ENCODE measurements around the gene TLE1. TPM values are rescaled to one million over a fixed set of nuclear protein-coding genes. Genes with fewer than 3 reads are reported as not detected.
"Not testable (repeated sequence)": the region's sequence is repeated elsewhere in the genome, so short reads cannot be mapped to it uniquely, and the experiment has no call there.

TLE1 gene
- total RNA-seq, 1 experiment from 2014 or later: 97.7 TPM

- TF ChIP-seq STAT6 (CRISPR knock-in tag; conservative IDR thresholded peaks at IDR 0.05; ENCODE audit: low read depth): no peak
- TF ChIP-seq, protein P1, sequence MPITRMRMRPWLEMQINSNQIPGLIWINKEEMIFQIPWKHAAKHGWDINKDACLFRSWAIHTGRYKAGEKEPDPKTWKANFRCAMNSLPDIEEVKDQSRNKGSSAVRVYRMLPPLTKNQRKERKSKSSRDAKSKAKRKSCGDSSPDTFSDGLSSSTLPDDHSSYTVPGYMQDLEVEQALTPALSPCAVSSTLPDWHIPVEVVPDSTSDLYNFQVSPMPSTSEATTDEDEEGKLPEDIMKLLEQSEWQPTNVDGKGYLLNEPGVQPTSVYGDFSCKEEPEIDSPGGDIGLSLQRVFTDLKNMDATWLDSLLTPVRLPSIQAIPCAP (CRISPR knock-in tag; IDR thresholded peaks at IDR 0.05): no peak
Observed at GRCh38 chr9:81648891-81649290, 40.5 kb downstream of the TLE1 start (continued).

GRCh38 chr9:81646337-81646736, 43.0 kb downstream of the TLE1 start:
- peak overlapping the region; percentile 74 for H3K27ac Mint-ChIP-seq
- peak overlapping the region; percentile 28 for H3K4me3 Mint-ChIP-seq
- ChIA-PET POLR2A (no interaction called here), CTCF (no interaction called here)
- TF ChIP-seq E2F4 (CRISPR knock-in tag; IDR thresholded peaks at IDR 0.05; ENCODE audit: borderline replicate concordance, low read depth) (no peak), ZNF121 (CRISPR knock-in tag; IDR thresholded peaks at IDR 0.05) (no peak), ZNF423 (CRISPR knock-in tag; IDR thresholded peaks at IDR 0.05) (no peak)
- TF ChIP-seq, protein P2, sequence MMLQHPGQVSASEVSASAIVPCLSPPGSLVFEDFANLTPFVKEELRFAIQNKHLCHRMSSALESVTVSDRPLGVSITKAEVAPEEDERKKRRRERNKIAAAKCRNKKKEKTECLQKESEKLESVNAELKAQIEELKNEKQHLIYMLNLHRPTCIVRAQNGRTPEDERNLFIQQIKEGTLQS (CRISPR knock-in tag; conservative IDR thresholded peaks at IDR 0.05): no peak
- TF ChIP-seq, protein P3, sequence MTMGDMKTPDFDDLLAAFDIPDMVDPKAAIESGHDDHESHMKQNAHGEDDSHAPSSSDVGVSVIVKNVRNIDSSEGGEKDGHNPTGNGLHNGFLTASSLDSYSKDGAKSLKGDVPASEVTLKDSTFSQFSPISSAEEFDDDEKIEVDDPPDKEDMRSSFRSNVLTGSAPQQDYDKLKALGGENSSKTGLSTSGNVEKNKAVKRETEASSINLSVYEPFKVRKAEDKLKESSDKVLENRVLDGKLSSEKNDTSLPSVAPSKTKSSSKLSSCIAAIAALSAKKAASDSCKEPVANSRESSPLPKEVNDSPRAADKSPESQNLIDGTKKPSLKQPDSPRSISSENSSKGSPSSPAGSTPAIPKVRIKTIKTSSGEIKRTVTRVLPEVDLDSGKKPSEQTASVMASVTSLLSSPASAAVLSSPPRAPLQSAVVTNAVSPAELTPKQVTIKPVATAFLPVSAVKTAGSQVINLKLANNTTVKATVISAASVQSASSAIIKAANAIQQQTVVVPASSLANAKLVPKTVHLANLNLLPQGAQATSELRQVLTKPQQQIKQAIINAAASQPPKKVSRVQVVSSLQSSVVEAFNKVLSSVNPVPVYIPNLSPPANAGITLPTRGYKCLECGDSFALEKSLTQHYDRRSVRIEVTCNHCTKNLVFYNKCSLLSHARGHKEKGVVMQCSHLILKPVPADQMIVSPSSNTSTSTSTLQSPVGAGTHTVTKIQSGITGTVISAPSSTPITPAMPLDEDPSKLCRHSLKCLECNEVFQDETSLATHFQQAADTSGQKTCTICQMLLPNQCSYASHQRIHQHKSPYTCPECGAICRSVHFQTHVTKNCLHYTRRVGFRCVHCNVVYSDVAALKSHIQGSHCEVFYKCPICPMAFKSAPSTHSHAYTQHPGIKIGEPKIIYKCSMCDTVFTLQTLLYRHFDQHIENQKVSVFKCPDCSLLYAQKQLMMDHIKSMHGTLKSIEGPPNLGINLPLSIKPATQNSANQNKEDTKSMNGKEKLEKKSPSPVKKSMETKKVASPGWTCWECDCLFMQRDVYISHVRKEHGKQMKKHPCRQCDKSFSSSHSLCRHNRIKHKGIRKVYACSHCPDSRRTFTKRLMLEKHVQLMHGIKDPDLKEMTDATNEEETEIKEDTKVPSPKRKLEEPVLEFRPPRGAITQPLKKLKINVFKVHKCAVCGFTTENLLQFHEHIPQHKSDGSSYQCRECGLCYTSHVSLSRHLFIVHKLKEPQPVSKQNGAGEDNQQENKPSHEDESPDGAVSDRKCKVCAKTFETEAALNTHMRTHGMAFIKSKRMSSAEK (CRISPR knock-in tag; IDR thresholded peaks at IDR 0.05; ENCODE audit: borderline replicate concordance): no peak
- no peaks in the 10 kb centered on the region for H3K9me3 Mint-ChIP-seq
- DNase-seq (ENCODE audit: low spot score) (no peak), ATAC-seq (no peak; the same call in none of the 2 replicates)
- no peaks in the 10 kb centered on the region for H3K27me3 Mint-ChIP-seq (ENCODE audit: low read depth)
- H3K36me3 Mint-ChIP-seq: peaks cover 41% of the 10 kb centered on the region
- peaks cover 78% of the 10 kb centered on the region for H3K4me1 Mint-ChIP-seq

DNA sequence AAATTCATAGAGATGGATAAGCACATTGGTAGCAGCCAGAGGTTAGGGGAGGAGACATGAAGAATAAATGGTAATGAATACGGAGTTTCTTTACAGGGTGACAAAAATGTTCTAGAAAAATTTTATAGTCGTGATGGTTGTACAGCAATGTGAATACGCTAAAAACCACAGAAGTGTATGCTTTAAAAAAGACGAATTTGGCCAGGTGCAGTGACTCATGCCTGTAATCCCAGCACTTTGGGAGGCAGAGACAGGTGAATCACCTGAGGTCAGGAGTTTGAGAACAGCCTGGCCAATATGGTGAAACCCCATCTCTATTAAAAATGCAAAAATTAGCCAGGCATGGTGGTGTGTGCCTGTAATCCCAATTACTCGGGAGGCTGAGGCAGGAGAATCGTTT, 44.8 kb downstream of the TLE1 start:
- CTCF ChIA-PET; H3K9me3 Mint-ChIP-seq; ATAC-seq; DNase-seq (ENCODE audit: low spot score); H3K4me3 Mint-ChIP-seq; POLR2A ChIA-PET; H3K27me3 Mint-ChIP-seq (ENCODE audit: low read depth): not testable (repeated sequence)
- H3K36me3 Mint-ChIP-seq: peaks cover 30% of the 10 kb centered on the region
- H3K27ac Mint-ChIP-seq: peak overlapping the region; percentile 71; the same call in 1 of the 2 replicates
- peaks cover 74% of the 10 kb centered on the region for H3K4me1 Mint-ChIP-seq

DNA sequence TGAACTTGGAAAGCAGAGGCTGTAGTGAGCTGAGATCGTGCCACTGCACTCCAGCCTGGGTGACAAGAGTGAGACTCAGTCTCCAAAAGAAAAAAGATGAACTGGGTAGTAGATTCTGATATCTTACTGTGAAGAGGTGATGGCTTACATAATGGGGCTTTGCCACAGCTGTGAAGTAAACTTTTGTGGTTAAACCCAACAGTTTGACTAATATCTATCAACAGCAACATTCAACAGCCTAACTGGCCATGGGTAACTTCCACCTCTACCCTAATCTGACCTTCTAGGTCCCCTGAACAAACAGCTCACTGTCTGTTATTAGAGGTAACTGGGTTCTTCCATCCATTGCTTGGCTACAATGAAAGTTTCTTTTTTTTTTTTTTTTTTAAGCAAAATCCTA, 52.1 kb downstream of the TLE1 start:
- no peak for DNase-seq (ENCODE audit: low spot score)
- POLR2A ChIA-PET: no interaction called here
- H3K36me3 Mint-ChIP-seq: peaks cover 37% of the 10 kb centered on the region
- no peak for ATAC-seq
- CTCF ChIA-PET: interaction anchor here (0.7 kb wide), 1 partner anchor 46 kb away, joined by 3 read pairs; no protein-coding TSS in a partner anchor
- H3K27me3 Mint-ChIP-seq (ENCODE audit: low read depth): no peaks in the 10 kb centered on the region
- H3K4me1 Mint-ChIP-seq: peaks cover 69% of the 10 kb centered on the region
- no peaks in the 10 kb centered on the region for H3K9me3 Mint-ChIP-seq
- H3K27ac Mint-ChIP-seq: no peak overlapping the region
- H3K4me3 Mint-ChIP-seq: no peak overlapping the region
- TF ChIP-seq CREM (CRISPR knock-in tag; IDR thresholded peaks at IDR 0.05): no peak
- TF ChIP-seq, protein P4, sequence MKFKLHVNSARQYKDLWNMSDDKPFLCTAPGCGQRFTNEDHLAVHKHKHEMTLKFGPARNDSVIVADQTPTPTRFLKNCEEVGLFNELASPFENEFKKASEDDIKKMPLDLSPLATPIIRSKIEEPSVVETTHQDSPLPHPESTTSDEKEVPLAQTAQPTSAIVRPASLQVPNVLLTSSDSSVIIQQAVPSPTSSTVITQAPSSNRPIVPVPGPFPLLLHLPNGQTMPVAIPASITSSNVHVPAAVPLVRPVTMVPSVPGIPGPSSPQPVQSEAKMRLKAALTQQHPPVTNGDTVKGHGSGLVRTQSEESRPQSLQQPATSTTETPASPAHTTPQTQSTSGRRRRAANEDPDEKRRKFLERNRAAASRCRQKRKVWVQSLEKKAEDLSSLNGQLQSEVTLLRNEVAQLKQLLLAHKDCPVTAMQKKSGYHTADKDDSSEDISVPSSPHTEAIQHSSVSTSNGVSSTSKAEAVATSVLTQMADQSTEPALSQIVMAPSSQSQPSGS (CRISPR knock-in tag; IDR thresholded peaks at IDR 0.05; ENCODE audit: borderline replicate concordance, low read depth): no peak
- TF ChIP-seq, protein P5, sequence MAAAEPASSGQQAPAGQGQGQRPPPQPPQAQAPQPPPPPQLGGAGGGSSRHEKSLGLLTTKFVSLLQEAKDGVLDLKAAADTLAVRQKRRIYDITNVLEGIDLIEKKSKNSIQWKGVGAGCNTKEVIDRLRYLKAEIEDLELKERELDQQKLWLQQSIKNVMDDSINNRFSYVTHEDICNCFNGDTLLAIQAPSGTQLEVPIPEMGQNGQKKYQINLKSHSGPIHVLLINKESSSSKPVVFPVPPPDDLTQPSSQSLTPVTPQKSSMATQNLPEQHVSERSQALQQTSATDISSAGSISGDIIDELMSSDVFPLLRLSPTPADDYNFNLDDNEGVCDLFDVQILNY (CRISPR knock-in tag; IDR thresholded peaks at IDR 0.05): no peak
- TF ChIP-seq SMAD3 (CRISPR knock-in tag; IDR thresholded peaks at IDR 0.05; ENCODE audit: borderline replicate concordance): no peak
- no peak for TF ChIP-seq SOX15 (CRISPR knock-in tag; IDR thresholded peaks at IDR 0.05)
- TF ChIP-seq, protein P6, sequence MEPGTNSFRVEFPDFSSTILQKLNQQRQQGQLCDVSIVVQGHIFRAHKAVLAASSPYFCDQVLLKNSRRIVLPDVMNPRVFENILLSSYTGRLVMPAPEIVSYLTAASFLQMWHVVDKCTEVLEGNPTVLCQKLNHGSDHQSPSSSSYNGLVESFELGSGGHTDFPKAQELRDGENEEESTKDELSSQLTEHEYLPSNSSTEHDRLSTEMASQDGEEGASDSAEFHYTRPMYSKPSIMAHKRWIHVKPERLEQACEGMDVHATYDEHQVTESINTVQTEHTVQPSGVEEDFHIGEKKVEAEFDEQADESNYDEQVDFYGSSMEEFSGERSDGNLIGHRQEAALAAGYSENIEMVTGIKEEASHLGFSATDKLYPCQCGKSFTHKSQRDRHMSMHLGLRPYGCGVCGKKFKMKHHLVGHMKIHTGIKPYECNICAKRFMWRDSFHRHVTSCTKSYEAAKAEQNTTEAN (CRISPR knock-in tag; IDR thresholded peaks at IDR 0.05): no peak
